ENCODE results near the gene ARHGAP30. TPM values are rescaled to one million over a fixed set of nuclear protein-coding genes. Genes with fewer than 3 reads are reported as not detected.

The ARHGAP30 gene
- total RNA-seq, 3 donors from 2014 or later = 3.8 to 9.0 (median 8.1) TPM

DNA sequence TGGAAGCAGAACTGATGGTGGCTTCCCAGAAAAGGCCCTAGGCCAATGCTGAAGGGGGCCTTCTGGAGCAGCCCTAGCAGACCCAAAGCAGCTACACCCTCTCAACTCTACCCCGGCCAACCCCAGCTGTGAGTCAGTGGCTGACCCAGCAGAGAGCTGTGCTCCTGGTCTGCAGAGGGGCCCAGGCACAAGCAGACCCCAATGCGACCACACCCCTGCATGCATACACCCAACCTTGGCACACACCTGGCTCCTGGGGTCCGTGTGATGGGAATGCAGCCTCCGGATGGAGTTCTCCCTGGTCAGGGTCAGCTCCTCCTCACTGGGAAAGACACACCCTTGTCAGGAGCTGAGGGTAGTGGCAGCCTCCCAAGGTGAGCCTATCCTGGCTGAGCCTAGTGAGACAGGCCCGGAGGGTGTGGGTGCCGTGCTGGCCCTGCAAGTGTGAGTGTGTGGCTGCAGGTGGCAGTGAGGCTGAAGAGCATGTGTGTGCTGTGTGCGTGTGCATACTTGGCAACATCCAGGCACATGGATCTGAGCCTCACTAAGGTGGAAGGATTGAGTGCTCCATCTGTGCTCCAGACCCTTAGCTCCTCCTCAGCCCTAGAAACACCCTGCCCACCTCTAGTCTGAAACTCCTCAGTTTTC, 3.9 kb upstream of the ARHGAP30 start:
- DNase-seq (peak in 2 of 3 donors; percentile 62 to 77), ATAC-seq (peak; percentile 77)
- TF ChIP-seq, protein P1, sequence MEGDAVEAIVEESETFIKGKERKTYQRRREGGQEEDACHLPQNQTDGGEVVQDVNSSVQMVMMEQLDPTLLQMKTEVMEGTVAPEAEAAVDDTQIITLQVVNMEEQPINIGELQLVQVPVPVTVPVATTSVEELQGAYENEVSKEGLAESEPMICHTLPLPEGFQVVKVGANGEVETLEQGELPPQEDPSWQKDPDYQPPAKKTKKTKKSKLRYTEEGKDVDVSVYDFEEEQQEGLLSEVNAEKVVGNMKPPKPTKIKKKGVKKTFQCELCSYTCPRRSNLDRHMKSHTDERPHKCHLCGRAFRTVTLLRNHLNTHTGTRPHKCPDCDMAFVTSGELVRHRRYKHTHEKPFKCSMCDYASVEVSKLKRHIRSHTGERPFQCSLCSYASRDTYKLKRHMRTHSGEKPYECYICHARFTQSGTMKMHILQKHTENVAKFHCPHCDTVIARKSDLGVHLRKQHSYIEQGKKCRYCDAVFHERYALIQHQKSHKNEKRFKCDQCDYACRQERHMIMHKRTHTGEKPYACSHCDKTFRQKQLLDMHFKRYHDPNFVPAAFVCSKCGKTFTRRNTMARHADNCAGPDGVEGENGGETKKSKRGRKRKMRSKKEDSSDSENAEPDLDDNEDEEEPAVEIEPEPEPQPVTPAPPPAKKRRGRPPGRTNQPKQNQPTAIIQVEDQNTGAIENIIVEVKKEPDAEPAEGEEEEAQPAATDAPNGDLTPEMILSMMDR (IDR thresholded peaks at IDR 0.05) = no peak
- no peaks in the 10 kb centered on the region for H3K9me3 ChIP-seq
- H3K36me3 ChIP-seq (ENCODE audit: low read depth) = no peaks in the 10 kb centered on the region
- no peaks in the 10 kb centered on the region for H3K4me1 ChIP-seq (ENCODE audit: low read depth)
- H3K4me3 ChIP-seq = no peak overlapping the region
- intact Hi-C loops (cut with DNase I, micrococcal nuclease) = no loop called here

DNA sequence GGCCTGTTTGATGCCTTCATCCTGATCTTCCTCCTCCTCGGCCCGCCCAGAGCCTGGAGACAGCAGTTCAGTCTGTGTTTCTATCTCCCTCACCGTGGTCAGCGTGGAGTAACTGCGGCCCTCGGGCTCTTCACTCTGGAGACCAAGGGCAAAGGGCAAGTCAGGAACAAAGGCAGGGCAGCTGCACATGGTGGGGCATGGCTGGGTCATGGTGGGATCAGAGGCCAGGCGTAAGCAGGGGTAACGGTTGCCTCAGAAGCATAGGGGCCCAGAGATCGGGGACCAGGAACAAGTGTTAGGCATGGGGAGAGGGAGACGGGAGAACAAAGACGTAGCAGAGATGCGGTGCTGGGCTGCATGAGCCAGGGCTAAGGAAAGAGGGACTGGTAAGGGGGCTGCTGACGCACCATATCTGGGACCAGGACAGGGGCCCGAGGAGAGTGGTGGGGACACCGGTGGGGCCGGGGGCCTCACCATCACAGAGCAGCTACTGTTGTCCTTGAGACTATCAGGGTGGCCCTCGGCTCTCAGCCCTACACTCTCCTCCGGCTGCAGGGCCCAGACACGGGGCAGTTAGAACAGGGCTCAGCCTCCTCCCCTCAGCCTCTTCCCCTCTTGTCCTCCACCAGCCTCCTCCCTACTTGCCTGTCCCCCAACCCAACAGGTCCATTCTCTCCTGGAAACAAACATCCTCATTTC, 3.2 kb upstream of the ARHGAP30 start:
- no peak for ATAC-seq

DNA sequence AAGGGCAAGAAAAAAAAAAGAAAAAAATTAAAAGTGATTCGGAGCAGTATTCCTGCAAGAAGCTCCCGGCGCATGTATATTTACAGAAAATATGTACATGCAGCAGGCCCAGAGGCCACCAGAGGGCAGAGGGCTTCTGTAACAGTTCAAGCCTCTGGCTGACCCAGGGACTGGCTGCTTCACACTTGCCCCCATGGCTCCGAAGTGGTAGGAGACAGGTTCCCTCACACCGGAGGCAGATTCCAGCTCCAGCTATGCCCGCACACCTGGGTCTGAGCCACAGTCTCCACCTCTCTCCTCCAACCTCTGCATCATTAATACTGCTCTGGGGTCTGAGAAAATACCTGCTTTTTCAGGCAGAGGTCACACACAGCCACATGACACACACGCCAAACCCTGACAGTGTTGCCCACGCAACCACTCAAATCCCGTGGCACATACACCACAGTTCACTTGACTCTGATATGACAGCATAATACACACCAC, 2.2 kb upstream of the ARHGAP30 start:
- H3K4me3 ChIP-seq = no peak overlapping the region
- TF ChIP-seq, protein P1 (IDR thresholded peaks at IDR 0.05) = peak; percentile 21
- ATAC-seq (peak; percentile 28), DNase-seq (peak; percentile 64 to 80 (median 67))
- H3K36me3 ChIP-seq (ENCODE audit: low read depth) = no peaks in the 10 kb centered on the region
- H3K4me1 ChIP-seq (ENCODE audit: low read depth) = no peaks in the 10 kb centered on the region
- intact Hi-C loops (cut with DNase I, micrococcal nuclease) = no loop called here
- no peaks in the 10 kb centered on the region for H3K9me3 ChIP-seq

More for the DNA sequence above, 3.2 kb upstream of the ARHGAP30 start:
- no peak overlapping the region for H3K4me3 ChIP-seq
- no peaks in the 10 kb centered on the region for H3K4me1 ChIP-seq (ENCODE audit: low read depth)
- TF ChIP-seq, protein P1 (IDR thresholded peaks at IDR 0.05) = no peak
- intact Hi-C loops (cut with DNase I, micrococcal nuclease) = no loop called here
- no peaks in the 10 kb centered on the region for H3K9me3 ChIP-seq
- H3K36me3 ChIP-seq (ENCODE audit: low read depth) = no peaks in the 10 kb centered on the region
- DNase-seq = no peak

DNA sequence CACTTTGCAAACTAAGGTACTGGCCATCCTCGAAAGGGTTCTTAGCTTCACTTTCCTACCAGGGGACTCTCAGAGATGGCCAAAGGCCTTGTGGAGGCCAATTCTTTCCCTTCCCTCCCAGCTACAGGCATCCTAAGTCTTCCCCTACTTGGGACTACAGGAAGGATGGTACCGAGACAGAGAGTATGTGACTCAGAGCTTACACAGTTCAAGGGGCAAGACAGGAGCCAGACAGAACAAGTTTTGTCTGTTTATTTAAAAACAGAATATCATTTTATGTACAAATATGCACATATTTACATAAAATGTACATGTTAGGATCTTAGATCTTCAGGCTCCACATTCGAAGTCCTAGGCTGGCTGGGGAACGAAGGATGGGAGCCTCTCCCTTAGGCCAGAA, 1.1 kb upstream of the ARHGAP30 start:
- Histone ChIP-seq H3K36me3 (ENCODE audit: low read depth) (no peaks in the 10 kb centered on the region), H3K4me1 (ENCODE audit: low read depth) (no peaks in the 10 kb centered on the region), H3K9me3 (no peaks in the 10 kb centered on the region), H3K4me3 (no peak overlapping the region)
- intact Hi-C loops (cut with DNase I, micrococcal nuclease) = no loop called here
- ATAC-seq (no peak), DNase-seq (no peak)
- TF ChIP-seq, protein P1 (IDR thresholded peaks at IDR 0.05) = no peak

DNA sequence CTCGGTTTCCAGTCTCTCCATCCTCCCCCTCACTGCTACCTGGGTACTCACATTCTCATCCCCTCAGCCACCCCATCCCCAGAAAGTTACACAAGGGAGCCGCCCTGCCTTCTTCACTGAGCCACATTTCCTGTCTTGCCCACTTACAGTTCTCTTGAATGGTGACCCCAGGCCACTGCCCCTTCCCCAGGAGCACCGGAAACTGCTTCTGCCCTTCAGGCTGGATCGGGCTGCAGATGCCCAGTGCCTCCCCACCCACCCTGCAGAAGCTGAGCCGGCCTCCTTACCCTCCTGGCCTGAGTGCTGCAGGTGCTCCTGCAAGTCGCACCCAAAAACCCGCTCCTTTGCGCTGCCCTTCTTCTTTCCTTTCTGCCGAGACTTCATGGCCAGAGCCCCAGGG, 450 bp downstream of the ARHGAP30 start:
- H3K36me3 ChIP-seq (ENCODE audit: low read depth) = no peaks in the 10 kb centered on the region
- ATAC-seq = peak; percentile 1
- peak overlapping the region; percentile 24 for H3K4me3 ChIP-seq
- peak in 1 of 3 donors; percentile 62 for DNase-seq
- H3K4me1 ChIP-seq (ENCODE audit: low read depth) = no peaks in the 10 kb centered on the region
- intact Hi-C loops (cut with DNase I, micrococcal nuclease) = no loop called here
- no peaks in the 10 kb centered on the region for H3K9me3 ChIP-seq
- TF ChIP-seq, protein P1 (IDR thresholded peaks at IDR 0.05) = no peak
